ENCODE data around the gene VGLL2.

Gene VGLL2

GRCh38 chr6:117311726-117312125 is 46.4 kb downstream of the VGLL2 start:
- Histone ChIP-seq H3K79me2 (ENCODE audit: control insufficient read depth, insufficient read depth, low read length, unreplicated experiment) (no peaks in the 10 kb centered on the region), H3K27ac (ENCODE audit: low read depth, low read length) (no peak overlapping the region)

GRCh38 chr6:117317261-117317660 is 51.9 kb downstream of the VGLL2 start:
- Histone ChIP-seq H3K79me2 (ENCODE audit: control insufficient read depth, insufficient read depth, low read length, unreplicated experiment) (no peaks in the 10 kb centered on the region), H3K4me1 (ENCODE audit: control insufficient read depth, insufficient read depth, low read length, unreplicated experiment) (no peaks in the 10 kb centered on the region), H3K27ac (ENCODE audit: low read depth, low read length) (no peak overlapping the region), H3K36me3 (ENCODE audit: insufficient read depth, low read length) (no peaks in the 10 kb centered on the region), H2AFZ (ENCODE audit: low read length, unreplicated experiment) (no peak overlapping the region), H3K4me3 (ENCODE audit: low read depth, low read length) (no peak overlapping the region), H3K27me3 (ENCODE audit: insufficient read depth, low read length) (no peaks in the 10 kb centered on the region)

More at GRCh38 chr6:117311726-117312125, 46.4 kb downstream of the VGLL2 start:
- H3K27me3 ChIP-seq (ENCODE audit: insufficient read depth, low read length): 0 out of 2 replicates have a peak, but pooled peaks cover 4% of the 10 kb centered on the region
- H3K36me3 ChIP-seq (ENCODE audit: insufficient read depth, low read length): no peaks in the 10 kb centered on the region
- H3K4me1 ChIP-seq (ENCODE audit: control insufficient read depth, insufficient read depth, low read length, unreplicated experiment): no peaks in the 10 kb centered on the region
- no peak overlapping the region for H3K4me3 ChIP-seq (ENCODE audit: low read depth, low read length)
- H2AFZ ChIP-seq (ENCODE audit: low read length, unreplicated experiment): no peak overlapping the region

All from ACC112 (cell line).